GM12891 (cell line): Measurements from ENCODE around the gene KRTAP3-3.

Source experiments
- POLR2A ChIP-seq: IDR thresholded peaks from 2 replicates; pipeline ENCODE4 v1.6.1; 2011; ENCODE audit warnings: low read depth, low read length, control low read depth
- SPI1 ChIP-seq: IDR thresholded peaks from 2 replicates; pipeline ENCODE4 v1.6.1; 2011; ENCODE audit warnings: low read depth, low read length, control low read depth

DNA sequence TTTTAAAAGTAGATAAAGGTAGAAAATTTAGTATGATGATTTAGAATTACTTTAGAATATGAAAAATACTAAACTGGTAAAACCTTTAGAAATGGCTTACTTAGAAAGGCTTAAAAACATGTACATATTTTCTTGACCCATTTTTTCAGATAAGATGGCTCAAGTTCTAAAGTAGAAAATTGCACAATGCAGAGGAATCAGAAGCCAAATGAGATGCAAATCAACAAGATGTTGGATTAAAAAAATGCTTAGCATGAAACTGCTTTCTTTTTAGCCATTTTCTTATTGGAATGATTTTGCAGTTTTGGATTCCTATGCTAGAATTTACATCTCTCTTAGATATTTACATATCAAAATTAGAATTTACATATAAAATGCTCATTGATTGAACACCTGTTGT lies 16.5 kb upstream of the KRTAP3-3 start:
- TF ChIP-seq POLR2A (no peak), SPI1 (no peak)
